Omental fat pad (tissue), 4 donors: ENCODE results near the gene DHRS11. TPM values are rescaled to one million over a fixed set of nuclear protein-coding genes. Genes with fewer than 3 reads are reported as not detected.

Experiments
- ATAC-seq: fragments of 150-250 bp; one replicate; pipeline ENCODE4 v1.9.1; 2016; ENCODE audit warnings: mild to moderate bottlenecking, moderate library complexity; ENCODE audit not compliant: low FRiP score
- DNase-seq: peaks from one replicate; pipeline ENCODE4 v3.0.0-alpha.2; 2019; ENCODE audit warnings: low spot score
- CTCF ChIP-seq, 3 donors: fragments of 450-650 bp; IDR thresholded peaks; one replicate each; pipeline ENCODE4 v1.5.1; 2016 to 2017; ENCODE audit warnings: antibody characterized with exemption in 3 of 3, mild to moderate bottlenecking in 3 of 3, moderate library complexity in 2 of 3
- total RNA-seq, 4 donors: library from RNA; depleted of rRNA; stranded (reverse); fragments of >200 nt; gene quantifications; one replicate each; pipeline ENCODE4 v1.1.0, GENCODE V29; 2016

The DHRS11 gene
- total RNA-seq, 4 donors from 2014 or later: 5.6 to 19.8 (median 11.1) TPM

GRCh38 chr17:36614933-36615332 is 23.3 kb downstream of the DHRS11 start:
- no peak for DNase-seq
- TF ChIP-seq CTCF (IDR thresholded peaks at IDR 0.05): no peak
- ATAC-seq: no peak

- TF ChIP-seq CTCF (IDR thresholded peaks at IDR 0.05): no peak
- DNase-seq (no peak), ATAC-seq (no peak)
Measured at GRCh38 chr17:36616061-36617029, 24.7 kb downstream of the DHRS11 start.

- no peak for TF ChIP-seq CTCF (IDR thresholded peaks at IDR 0.05)
- DNase-seq: no peak
- ATAC-seq: no peak
Measured at GRCh38 chr17:36617773-36618172, 26.1 kb downstream of the DHRS11 start.

- ATAC-seq: no peak
- DNase-seq: no peak
- no peak for TF ChIP-seq CTCF (IDR thresholded peaks at IDR 0.05)
Measured at GRCh38 chr17:36623281-36623680, 31.6 kb downstream of the DHRS11 start.

GRCh38 chr17:36625188-36625587 is 33.5 kb downstream of the DHRS11 start:
- DNase-seq: no peak
- ATAC-seq: no peak
- TF ChIP-seq CTCF (IDR thresholded peaks at IDR 0.05): no peak

- DNase-seq (no peak), ATAC-seq (no peak)
- TF ChIP-seq CTCF (IDR thresholded peaks at IDR 0.05): no peak
Measured at GRCh38 chr17:36627101-36627500, 35.4 kb downstream of the DHRS11 start.

GRCh38 chr17:36628576-36628975 is 36.9 kb downstream of the DHRS11 start:
- DNase-seq: no peak
- ATAC-seq: no peak
- no peak for TF ChIP-seq CTCF (IDR thresholded peaks at IDR 0.05)
